Measurements from ENCODE around the gene SMS. TPM values are rescaled to one million over a fixed set of nuclear protein-coding genes. Genes with fewer than 3 reads are reported as not detected.

SMS gene
- total and polyA plus RNA-seq, 2 of the 4 experiments (the other 2 are of a cell fraction): 176 to 230 TPM

- H2BK5ac ChIP-seq (ENCODE audit: low read depth, low read length, poor library complexity, severe bottlenecking): no peak overlapping the region
- intact Hi-C loops (cut with micrococcal nuclease): no loop called here
- TF ChIP-seq ELK1 (IDR thresholded peaks at IDR 0.05; ENCODE audit: borderline replicate concordance, low read depth, low read length) (no peak), POLR2A (IDR thresholded peaks at IDR 0.05; ENCODE audit: low read depth, low read length) (no peak), BHLHE40 (IDR thresholded peaks at IDR 0.05; ENCODE audit: low read depth, low read length) (no peak), MAFK (IDR thresholded peaks at IDR 0.05; ENCODE audit: low read depth, low read length) (no peak), CTCF (conservative IDR thresholded peaks at IDR 0.05; ENCODE audit: low read depth, low read length) (no peak), CEBPB (IDR thresholded peaks at IDR 0.05; ENCODE audit: low read depth, low read length) (no peak), RCOR1 (IDR thresholded peaks at IDR 0.05; ENCODE audit: insufficient replicate concordance, low read length) (no peak), USF2 (IDR thresholded peaks at IDR 0.05; ENCODE audit: low read depth, low read length) (no peak), RFX5 (IDR thresholded peaks at IDR 0.05; ENCODE audit: low read depth, low read length) (no peak), SMC3 (IDR thresholded peaks at IDR 0.05; ENCODE audit: low read depth, low read length) (no peak), FOS (IDR thresholded peaks at IDR 0.05; ENCODE audit: low read depth, low read length) (no peak), RAD21 (IDR thresholded peaks at IDR 0.05; ENCODE audit: low read length) (no peak), CHD1 (IDR thresholded peaks at IDR 0.05; ENCODE audit: low read depth, low read length) (no peak), MXI1 (IDR thresholded peaks at IDR 0.05; ENCODE audit: borderline replicate concordance, low read depth, low read length) (no peak), NFE2L2 (IDR thresholded peaks at IDR 0.05; ENCODE audit: low read depth, low read length) (no peak)
- no peak overlapping the region for H3K56ac ChIP-seq (ENCODE audit: extremely low read depth, insufficient read depth, low read length)
- H3K9me3 ChIP-seq (ENCODE audit: control insufficient read depth, insufficient read depth, low read length): no peaks in the 10 kb centered on the region
- H2AK9ac ChIP-seq (replicated peaks; ENCODE audit: low read depth, low read length, poor library complexity): no peak overlapping the region
- ATAC-seq (ENCODE audit: low read depth): no peak
- H3K4me3 ChIP-seq (ENCODE audit: insufficient read depth, low read depth, low read length): no peak overlapping the region
- H3K9me1 ChIP-seq (ENCODE audit: insufficient read depth, low read length): no peaks in the 10 kb centered on the region
- H2BK120ac ChIP-seq (ENCODE audit: low read depth, low read length): no peak overlapping the region
- H4K8ac ChIP-seq (ENCODE audit: low read depth in 2 of 2, low read length in 2 of 2): no peak overlapping the region
- H3K27ac ChIP-seq (ENCODE audit: insufficient read depth, low read length): peak overlapping the region; percentile 21; the same call in 1 of the 2 replicates
- no peak overlapping the region for H3K4ac ChIP-seq (ENCODE audit: low read depth, low read length)
- ChIA-PET CTCF (no interaction called here), POLR2A (ENCODE audit: unreplicated experiment) (no interaction called here)
- H3K18ac ChIP-seq (ENCODE audit: low read depth, low read length): no peak overlapping the region
- H3K36me3 ChIP-seq (ENCODE audit: control insufficient read depth, insufficient read depth, low read length): peaks cover 26% of the 10 kb centered on the region
- no peak overlapping the region for H4K91ac ChIP-seq (ENCODE audit: insufficient read depth, low read depth, low read length)
- peaks cover 8 to 19% of the 10 kb centered on the region in 2 experiments for H3K79me1 ChIP-seq (ENCODE audit: low read depth in 1 of 2, low read length in 2 of 2)
- H4K5ac ChIP-seq (ENCODE audit: low read depth, low read length): no peak overlapping the region
- H3K4me2 ChIP-seq (ENCODE audit: low read depth, low read length): no peak overlapping the region
- 0 out of 2 replicates have a peak, but pooled peaks cover 3% of the 10 kb centered on the region for H3K4me1 ChIP-seq (ENCODE audit: control insufficient read depth, insufficient read depth, low read length)
- no peak overlapping the region for H3K14ac ChIP-seq (replicated peaks; ENCODE audit: low read depth, low read length)
- no peaks in the 10 kb centered on the region for H3K27me3 ChIP-seq (ENCODE audit: control insufficient read depth, insufficient read depth, low read length)
- no peak overlapping the region for H3K9ac ChIP-seq (ENCODE audit: low read depth, low read length)
- 80% methylated on average over 5 of the region's 8 CpGs; no CpG with 5 or more reads in 1 of the 2 experiments for WGBS, 2 experiments (ENCODE audit: extremely low coverage in 2 of 2, insufficient read length in 1 of 2)
- BruUV-seq (replicated peaks): no TSS peak
- dilution Hi-C loops (cut with HindIII; ENCODE audit: low sequenced_read_pairs, unreplicated experiment): no loop called here
- H3K23ac ChIP-seq (ENCODE audit: low read depth, low read length): no peak overlapping the region
- no peak overlapping the region for H2AFZ ChIP-seq (replicated peaks; ENCODE audit: low read length, poor library complexity)
- in situ Hi-C loops (cut with MboI; ENCODE audit: low sequenced_read_pairs): no loop called here
- H2BK15ac ChIP-seq (ENCODE audit: low read depth, low read length): no peak overlapping the region
- no peak overlapping the region for H2BK20ac ChIP-seq (ENCODE audit: low read depth, low read length)
- no peak overlapping the region for H2AK5ac ChIP-seq (ENCODE audit: low read depth, low read length)
- H4K20me1 ChIP-seq (ENCODE audit: insufficient read depth, low read length): no peaks in the 10 kb centered on the region
- no peak for DNase-seq
Observed at GRCh38 chrX:21993265-21993664, 52.8 kb downstream of the SMS start.
